Effector memory CD8-positive, alpha-beta T cell (primary cell): ENCODE measurements around the gene ZNF124.
"Not testable (repeated sequence)": the region's sequence is repeated elsewhere in the genome, so short reads cannot be mapped to it uniquely, and the experiment has no call there.

Experiments
- ATAC-seq: fragments of 150-1000 bp; cut with Tn5 transposase; replicated peaks from 2 replicates; pipeline ENCODE4 v1.10.0; 2021; ENCODE audit warnings: mild to moderate bottlenecking, moderate library complexity
- DNase-seq, 3 experiments: peaks; one replicate each; pipeline ENCODE4 v3.0.0; 2021
- H3K27ac Mint-ChIP-seq, 2 donors: one replicate each; pipeline ENCODE4 v1.8.0; 2022; ENCODE audit warnings: mild to moderate bottlenecking in 2 of 2, mixed read lengths in 2 of 2, moderate library complexity in 2 of 2
- H3K27me3 Mint-ChIP-seq, 2 donors: one replicate each; pipeline ENCODE4 v1.8.0; 2022; ENCODE audit warnings: mixed read lengths in 2 of 2
- H3K36me3 Mint-ChIP-seq: one replicate; pipeline ENCODE4 v1.8.0; 2022; ENCODE audit warnings: mild to moderate bottlenecking, moderate library complexity, mixed read lengths; ENCODE audit not compliant: insufficient read depth
- H3K4me1 Mint-ChIP-seq, 2 donors: one replicate each; pipeline ENCODE4 v1.8.0; 2022; ENCODE audit warnings: low read depth in 2 of 2, mixed read lengths in 2 of 2
- H3K4me3 Mint-ChIP-seq, 2 donors: one replicate each; pipeline ENCODE4 v1.8.0; 2022; ENCODE audit warnings: mild to moderate bottlenecking in 2 of 2, mixed read lengths in 2 of 2, moderate library complexity in 2 of 2
- H3K9me3 Mint-ChIP-seq, 2 donors: one replicate each; pipeline ENCODE4 v1.8.0; 2022; ENCODE audit warnings: mixed read lengths in 2 of 2

Gene ZNF124

GRCh38 chr1:247193958-247194357, 22.1 kb upstream of the ZNF124 start:
- no peak overlapping the region for H3K4me3 Mint-ChIP-seq
- DNase-seq (no peak), ATAC-seq (no peak)
- no peak overlapping the region for H3K27ac Mint-ChIP-seq
- peaks cover 69% of the 10 kb centered on the region for H3K36me3 Mint-ChIP-seq
- peaks cover 5 to 7% of the 10 kb centered on the region in 2 donors for H3K9me3 Mint-ChIP-seq
- no peaks in the 10 kb centered on the region for H3K27me3 Mint-ChIP-seq
- H3K4me1 Mint-ChIP-seq = no peaks in the 10 kb centered on the region

GRCh38 chr1:247189981-247190798, 18.4 kb upstream of the ZNF124 start:
- Mint-ChIP-seq H3K9me3 (peaks cover 6 to 7% of the 10 kb centered on the region in 2 donors), H3K36me3 (peaks cover 36% of the 10 kb centered on the region), H3K27me3 (no peaks in the 10 kb centered on the region), H3K4me3 (no peak overlapping the region), H3K4me1 (no peaks in the 10 kb centered on the region), H3K27ac (no peak overlapping the region)
- DNase-seq (no peak), ATAC-seq (no peak)

- Mint-ChIP-seq H3K36me3 (peaks cover 8% of the 10 kb centered on the region), H3K9me3 (peaks cover 0 to 5% of the 10 kb centered on the region in 2 donors), H3K4me3 (no peak overlapping the region), H3K4me1 (no peaks in the 10 kb centered on the region), H3K27ac (no peak overlapping the region), H3K27me3 (no peaks in the 10 kb centered on the region)
- no peak for ATAC-seq
- no peak for DNase-seq
Measured at GRCh38 chr1:247185667-247186066, 13.8 kb upstream of the ZNF124 start.

- no peaks in the 10 kb centered on the region for H3K4me1 Mint-ChIP-seq
- no peak overlapping the region for H3K4me3 Mint-ChIP-seq
- no peak for ATAC-seq
- no peak overlapping the region for H3K27ac Mint-ChIP-seq
- H3K9me3 Mint-ChIP-seq = peaks cover 0 to 8% of the 10 kb centered on the region in 2 donors
- H3K36me3 Mint-ChIP-seq = peaks cover 3% of the 10 kb centered on the region
- no peak for DNase-seq
- no peaks in the 10 kb centered on the region for H3K27me3 Mint-ChIP-seq
Measured at GRCh38 chr1:247184254-247184653, 12.4 kb upstream of the ZNF124 start.

- Mint-ChIP-seq H3K9me3 (peaks cover 0 to 11% of the 10 kb centered on the region in 2 donors), H3K4me3 (no peak overlapping the region), H3K4me1 (no peaks in the 10 kb centered on the region), H3K27ac (no peak overlapping the region), H3K36me3 (peaks cover 3% of the 10 kb centered on the region), H3K27me3 (peaks cover 0 to 7% of the 10 kb centered on the region in 2 donors)
- ATAC-seq = no peak
- DNase-seq = no peak
Measured at GRCh38 chr1:247182994-247183393, 11.2 kb upstream of the ZNF124 start.

GRCh38 chr1:247180581-247180980, 8.8 kb upstream of the ZNF124 start:
- H3K9me3 Mint-ChIP-seq = peaks cover 0 to 9% of the 10 kb centered on the region in 2 donors
- H3K4me3 Mint-ChIP-seq = no peak overlapping the region
- DNase-seq (no peak), ATAC-seq (no peak)
- peaks cover 0 to 7% of the 10 kb centered on the region in 2 donors for H3K27me3 Mint-ChIP-seq
- no peak overlapping the region for H3K27ac Mint-ChIP-seq
- peaks cover 3% of the 10 kb centered on the region for H3K36me3 Mint-ChIP-seq
- H3K4me1 Mint-ChIP-seq = no peaks in the 10 kb centered on the region

- ATAC-seq (no peak), DNase-seq (no peak)
- H3K9me3 Mint-ChIP-seq = peaks cover 0 to 5% of the 10 kb centered on the region in 2 donors
- H3K27me3 Mint-ChIP-seq = peaks cover 0 to 7% of the 10 kb centered on the region in 2 donors
- no peaks in the 10 kb centered on the region for H3K36me3 Mint-ChIP-seq
- no peak overlapping the region for H3K4me3 Mint-ChIP-seq
- no peaks in the 10 kb centered on the region for H3K4me1 Mint-ChIP-seq
- H3K27ac Mint-ChIP-seq = no peak overlapping the region
Measured at GRCh38 chr1:247177755-247178154, 5.9 kb upstream of the ZNF124 start.

GRCh38 chr1:247175458-247175857, 3.6 kb upstream of the ZNF124 start:
- peaks cover 0 to 7% of the 10 kb centered on the region in 2 donors for H3K27me3 Mint-ChIP-seq
- DNase-seq (no peak), ATAC-seq (no peak)
- H3K27ac Mint-ChIP-seq = no peak overlapping the region
- no peaks in the 10 kb centered on the region for H3K36me3 Mint-ChIP-seq
- no peak overlapping the region for H3K4me3 Mint-ChIP-seq
- peaks cover 1 to 3% of the 10 kb centered on the region in 2 donors for H3K4me1 Mint-ChIP-seq
- H3K9me3 Mint-ChIP-seq = peaks cover 0 to 5% of the 10 kb centered on the region in 2 donors

GRCh38 chr1:247173431-247173830, 1.6 kb upstream of the ZNF124 start:
- Mint-ChIP-seq H3K27ac (no peak overlapping the region), H3K4me1 (peaks cover 9 to 11% of the 10 kb centered on the region in 2 donors), H3K4me3 (no peak overlapping the region), H3K27me3 (no peaks in the 10 kb centered on the region), H3K36me3 (no peaks in the 10 kb centered on the region), H3K9me3 (no peaks in the 10 kb centered on the region)
- ATAC-seq = no peak
- no peak for DNase-seq

- Mint-ChIP-seq H3K9me3 (no peaks in the 10 kb centered on the region), H3K36me3 (peaks cover 2% of the 10 kb centered on the region), H3K4me1 (peaks cover 10 to 11% of the 10 kb centered on the region in 2 donors), H3K27me3 (no peaks in the 10 kb centered on the region), H3K4me3 (no peak overlapping the region), H3K27ac (no peak overlapping the region)
- DNase-seq = no peak
- ATAC-seq = no peak
Measured at GRCh38 chr1:247172996-247173395, 1.2 kb upstream of the ZNF124 start.

DNA sequence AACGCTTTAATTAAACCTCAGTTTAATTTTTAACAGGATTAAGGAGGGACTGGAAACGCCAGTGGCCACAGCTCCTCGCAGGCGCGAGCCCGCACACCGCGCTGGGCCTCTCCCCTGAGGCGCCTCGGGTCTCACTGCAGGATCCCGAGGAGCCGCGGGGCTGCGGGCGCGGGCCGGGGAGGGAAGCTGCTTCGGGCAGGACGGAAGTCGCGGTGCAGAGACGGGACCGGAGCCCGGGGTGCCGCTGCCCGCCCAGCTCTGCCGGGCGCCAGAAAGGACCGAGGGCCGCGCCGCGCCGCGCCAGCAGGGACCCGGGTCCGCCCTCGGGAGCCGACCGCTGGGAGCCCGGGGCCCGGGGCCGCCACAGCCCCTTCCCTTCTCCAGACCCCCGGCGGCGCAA, 377 bp downstream of the ZNF124 start:
- not testable (repeated sequence) for H3K27ac Mint-ChIP-seq

GRCh38 chr1:247165674-247166073, 6.1 kb downstream of the ZNF124 start:
- H3K9me3 Mint-ChIP-seq = peaks cover 8 to 13% of the 10 kb centered on the region in 2 donors
- H3K27me3 Mint-ChIP-seq = no peaks in the 10 kb centered on the region
- no peak for ATAC-seq
- H3K4me3 Mint-ChIP-seq = no peak overlapping the region
- no peak overlapping the region for H3K27ac Mint-ChIP-seq
- H3K4me1 Mint-ChIP-seq = peaks cover 21 to 43% of the 10 kb centered on the region in 2 donors
- DNase-seq = no peak
- H3K36me3 Mint-ChIP-seq = peaks cover 7% of the 10 kb centered on the region

More for the DNA sequence above, 377 bp downstream of the ZNF124 start:
- peaks cover 21 to 25% of the 10 kb centered on the region in 2 donors for H3K4me1 Mint-ChIP-seq
- not testable (repeated sequence) for H3K27me3 Mint-ChIP-seq, H3K9me3 Mint-ChIP-seq, H3K36me3 Mint-ChIP-seq, H3K4me3 Mint-ChIP-seq, DNase-seq
- peak; percentile 56 for ATAC-seq

- no peaks in the 10 kb centered on the region for H3K27me3 Mint-ChIP-seq
- DNase-seq (no peak), ATAC-seq (no peak)
- no peak overlapping the region for H3K27ac Mint-ChIP-seq
- peaks cover 17 to 37% of the 10 kb centered on the region in 2 donors for H3K4me1 Mint-ChIP-seq
- H3K9me3 Mint-ChIP-seq = peaks cover 8 to 13% of the 10 kb centered on the region in 2 donors
- H3K36me3 Mint-ChIP-seq = peaks cover 7% of the 10 kb centered on the region
- H3K4me3 Mint-ChIP-seq = no peak overlapping the region
Measured at GRCh38 chr1:247164694-247165093, 7.1 kb downstream of the ZNF124 start.

DNA sequence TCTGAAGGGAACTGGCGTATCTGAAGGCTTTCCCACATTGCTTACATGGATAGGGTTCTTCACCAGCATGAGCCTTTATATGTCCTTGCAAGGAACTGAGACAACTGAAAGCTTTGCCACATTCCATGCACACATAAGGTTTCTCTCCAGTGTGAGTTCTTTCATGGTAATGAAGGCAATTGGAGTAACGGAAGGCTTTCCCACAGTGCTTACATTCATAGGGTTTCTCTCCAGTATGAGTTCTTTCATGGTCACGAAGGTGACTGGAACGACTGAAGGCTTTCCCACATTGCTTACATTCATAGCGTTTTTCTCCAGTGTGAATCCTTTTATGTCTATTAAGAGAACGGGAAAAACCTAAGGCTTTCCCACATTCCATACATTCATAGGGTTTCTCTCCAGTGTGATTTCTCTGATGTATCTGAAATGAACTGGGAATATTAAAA, 15.0 kb downstream of the ZNF124 start:
- no peaks in the 10 kb centered on the region for H3K27me3 Mint-ChIP-seq
- H3K9me3 Mint-ChIP-seq = peaks cover 5 to 24% of the 10 kb centered on the region in 2 donors
- no peak overlapping the region for H3K27ac Mint-ChIP-seq
- DNase-seq = no peak
- peaks cover 0 to 6% of the 10 kb centered on the region in 2 donors for H3K4me1 Mint-ChIP-seq
- no peak for ATAC-seq
- H3K4me3 Mint-ChIP-seq = no peak overlapping the region
- H3K36me3 Mint-ChIP-seq = peaks cover 15% of the 10 kb centered on the region
